Effector CD4-positive, alpha-beta T cell (primary cell): ENCODE data around the gene DENND2C.
A peak's percentile ranks its signal among the peaks of the same experiment; 100 is the strongest.
"Not testable (repeated sequence)": the region's sequence is repeated elsewhere in the genome, so short reads cannot be mapped to it uniquely, and the experiment has no call there.

Experiments used
- DNase-seq: peaks from one replicate; pipeline ENCODE4 v3.0.0-alpha.2; 2020

Gene DENND2C

GRCh38 chr1:114589122-114589521, 80.7 kb downstream of the DENND2C start:
- DNase-seq = no peak

DNA sequence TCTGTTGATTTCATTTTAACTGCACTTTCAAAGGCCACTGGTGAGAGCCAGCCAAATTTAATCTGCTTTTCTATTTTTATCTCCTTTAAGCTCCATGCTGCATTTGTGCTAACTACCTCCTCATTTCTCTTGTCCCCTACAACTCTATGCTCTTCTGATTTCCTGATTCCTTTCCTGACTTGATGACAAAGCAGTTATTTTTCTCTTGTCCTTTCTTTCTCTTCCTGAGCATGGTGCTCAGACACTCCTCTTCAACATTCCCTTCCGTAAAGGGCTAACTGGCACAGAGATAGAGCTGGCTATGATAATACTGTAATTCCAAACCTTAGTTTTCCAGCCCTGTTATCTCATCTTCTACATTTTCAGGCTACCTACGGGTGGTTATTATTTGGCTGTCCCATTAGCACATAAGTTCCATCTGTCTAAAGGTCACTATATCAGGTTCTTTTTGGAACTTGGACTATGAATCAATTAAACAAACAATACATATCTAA, 81.6 kb downstream of the DENND2C start:
- DNase-seq = no peak

DNA sequence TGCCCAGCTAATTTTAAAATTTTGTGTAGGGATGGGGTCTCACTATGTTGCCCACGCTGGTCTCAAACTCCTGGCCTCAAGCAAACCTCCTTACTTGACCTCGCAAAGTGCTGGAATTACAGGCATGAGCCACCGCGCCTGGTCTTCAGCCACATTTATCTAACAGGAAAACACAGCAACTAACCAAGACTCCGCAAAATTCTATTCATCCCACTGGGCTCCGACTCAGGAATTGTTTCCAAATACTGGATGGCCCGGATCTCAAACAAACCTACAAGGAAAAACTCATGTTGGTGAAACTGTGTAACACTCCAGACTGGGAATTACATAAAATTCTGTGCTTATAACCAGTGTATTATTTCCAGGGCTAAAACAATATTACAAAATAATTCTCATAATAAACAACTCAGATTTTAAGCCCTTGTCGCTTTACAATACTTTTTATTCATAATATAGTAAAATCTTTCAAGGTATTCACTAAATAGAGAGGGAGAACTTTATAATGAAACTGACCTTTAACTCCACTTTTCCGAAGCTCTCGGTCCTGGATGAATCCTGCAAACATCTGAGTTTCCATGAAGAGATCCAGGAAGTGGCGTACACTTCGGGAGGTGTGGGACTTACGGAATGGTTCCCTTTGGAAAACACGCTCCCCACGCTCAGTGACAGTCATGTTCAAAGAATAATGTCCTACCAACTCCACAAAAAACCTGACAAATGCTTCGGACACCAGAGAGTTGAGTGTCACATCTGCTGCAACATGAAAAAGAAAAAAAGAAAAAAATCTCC, 82.5 kb downstream of the DENND2C start:
- DNase-seq = no peak

- DNase-seq = no peak
These were observed 83.3 kb downstream of the DENND2C start for GRCh38 chr1:114586513-114587047.

DNA sequence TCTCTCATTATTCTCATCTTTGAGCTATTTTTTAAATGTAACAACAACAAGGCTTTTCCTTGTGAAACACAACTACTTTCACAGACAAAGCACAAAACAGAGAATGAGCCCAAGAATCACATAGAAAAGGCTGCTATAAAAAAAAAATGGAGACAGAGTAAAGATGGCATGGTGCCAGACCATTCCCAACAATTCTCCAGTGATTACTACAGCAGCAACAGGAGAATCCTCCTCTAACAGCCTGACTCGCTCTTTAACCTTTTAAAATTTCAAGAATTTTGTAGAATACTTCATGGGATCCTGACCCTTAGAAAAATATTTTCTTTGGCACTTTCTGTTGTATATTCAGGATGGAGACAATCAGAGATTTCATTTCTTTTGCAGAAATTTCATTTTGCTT, 84.6 kb downstream of the DENND2C start:
- DNase-seq = no peak

GRCh38 chr1:114581335-114582287, 88.2 kb downstream of the DENND2C start, which contains the start of gene BCAS2:
TSS of gene BCAS2 (minus strand) at chr1:114581615. CDS start at chr1:114581591, 24 bp downstream.
- DNase-seq = peak; percentile 91

DNA sequence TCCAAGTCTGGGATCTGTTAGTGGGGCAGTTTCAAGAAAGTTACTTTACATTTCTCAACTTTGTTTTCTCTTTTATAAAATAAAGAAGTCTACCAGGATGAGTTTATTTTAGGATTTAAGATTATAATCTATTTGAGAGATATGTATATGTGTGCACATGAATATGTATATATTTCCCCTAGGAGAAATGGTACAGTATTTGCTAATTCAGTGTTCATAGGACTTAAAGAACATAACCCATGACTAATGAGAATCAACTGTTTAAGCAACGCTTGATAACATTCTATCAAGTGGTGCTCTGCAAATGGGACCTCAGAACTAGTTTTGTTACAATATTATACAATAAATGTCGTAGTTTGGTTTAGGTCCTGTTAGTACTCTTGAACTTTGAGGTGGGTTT, 95.5 kb downstream of the DENND2C start:
- DNase-seq = no peak

- no peak for DNase-seq
These were observed 105.7 kb downstream of the DENND2C start for GRCh38 chr1:114564141-114564540.

DNA sequence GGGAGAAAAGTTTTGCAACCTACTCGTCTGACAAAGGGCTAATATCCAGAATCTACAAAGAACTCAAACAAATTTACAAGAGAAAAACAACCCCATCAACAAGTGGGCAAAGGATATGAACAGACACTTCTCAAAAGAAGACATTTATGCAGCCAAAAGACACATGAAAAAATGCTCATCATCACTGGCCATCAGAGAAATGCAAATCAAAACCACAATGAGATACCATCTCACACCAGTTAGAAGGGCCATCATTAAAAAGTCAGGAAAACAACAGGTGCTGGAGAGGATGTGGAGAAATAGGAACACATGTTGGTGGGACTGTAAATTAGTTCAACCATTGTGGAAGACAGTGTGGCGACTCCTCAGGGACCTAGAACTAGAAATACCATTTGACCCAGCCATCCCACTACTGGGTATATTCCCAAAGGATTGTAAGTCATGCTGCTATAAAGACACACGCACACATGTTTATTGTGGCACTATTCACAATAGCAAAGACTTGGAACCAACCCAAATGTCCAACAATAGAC, 106.8 kb downstream of the DENND2C start:
- DNase-seq = not testable (repeated sequence)

DNA sequence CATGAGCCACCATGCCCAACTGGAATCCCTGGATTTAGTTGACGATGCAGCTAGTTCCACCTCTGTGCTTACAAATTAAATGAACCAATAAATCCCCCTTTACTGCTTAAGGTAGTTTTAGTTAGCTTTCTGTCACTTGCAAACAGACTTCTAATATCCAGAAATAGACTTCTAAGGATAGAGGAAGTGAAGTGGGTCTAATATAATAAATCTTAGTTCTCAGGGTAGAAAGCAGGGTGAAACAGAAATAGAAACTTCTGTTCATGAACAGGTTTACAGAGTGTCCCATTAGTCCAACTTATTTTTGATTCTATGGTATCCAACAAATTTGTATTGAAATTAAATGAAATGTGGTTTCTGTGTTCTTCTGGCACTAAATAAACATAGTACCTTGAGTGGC, 108.5 kb downstream of the DENND2C start:
- DNase-seq = no peak

- no peak for DNase-seq
These were observed 110.5 kb downstream of the DENND2C start for GRCh38 chr1:114559356-114559755.

- DNase-seq = no peak
These were observed 111.3 kb downstream of the DENND2C start for GRCh38 chr1:114558544-114558943.

GRCh38 chr1:114554577-114554976, 115.3 kb downstream of the DENND2C start:
- no peak for DNase-seq

- no peak for DNase-seq
These were observed 117.7 kb downstream of the DENND2C start for GRCh38 chr1:114552106-114552639.

DNA sequence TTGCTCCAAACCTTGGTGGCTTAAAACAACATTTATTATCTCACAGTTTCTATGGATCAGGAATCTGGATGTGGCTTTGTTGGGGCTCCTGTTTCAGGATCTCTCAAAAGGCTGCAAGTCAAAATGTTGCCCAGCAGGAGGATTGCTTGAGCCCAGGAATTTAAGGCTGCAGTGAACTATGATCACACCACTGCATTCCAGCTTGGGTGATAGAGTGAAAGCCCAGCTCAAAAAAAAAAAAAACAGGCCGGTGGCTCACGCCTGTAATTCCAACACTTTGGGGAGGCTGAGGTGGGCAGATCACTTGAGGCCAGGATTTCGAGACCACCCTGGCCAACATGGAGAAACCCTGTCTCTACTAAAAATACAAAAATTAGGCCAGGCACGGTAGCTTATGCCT, 118.4 kb downstream of the DENND2C start:
- no peak for DNase-seq

- DNase-seq = no peak
These were observed 119.5 kb downstream of the DENND2C start for GRCh38 chr1:114550336-114550735.

DNA sequence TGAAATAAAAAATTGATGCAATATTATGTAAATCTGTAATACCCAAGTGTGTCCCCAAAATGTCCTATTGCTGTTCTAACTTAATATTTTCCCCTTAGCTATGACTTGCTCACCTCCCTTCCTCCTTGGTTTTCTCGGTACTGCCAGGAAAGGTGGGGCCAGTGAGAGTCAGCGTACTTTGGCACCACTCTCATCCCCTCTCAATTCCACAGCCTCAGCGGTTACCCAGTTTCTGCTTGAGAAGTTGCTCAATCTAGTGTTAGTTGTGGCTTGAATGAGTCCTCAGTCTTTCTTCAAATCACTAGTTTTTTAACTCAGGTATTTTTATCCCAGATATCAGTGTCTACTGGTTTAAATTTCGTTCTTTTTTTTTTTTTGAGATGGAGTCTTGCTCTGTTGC, 120.7 kb downstream of the DENND2C start:
- no peak for DNase-seq

GRCh38 chr1:114547076-114547475, 122.8 kb downstream of the DENND2C start:
- no peak for DNase-seq

- no peak for DNase-seq
These were observed 124.1 kb downstream of the DENND2C start for GRCh38 chr1:114545796-114546195.

DNA sequence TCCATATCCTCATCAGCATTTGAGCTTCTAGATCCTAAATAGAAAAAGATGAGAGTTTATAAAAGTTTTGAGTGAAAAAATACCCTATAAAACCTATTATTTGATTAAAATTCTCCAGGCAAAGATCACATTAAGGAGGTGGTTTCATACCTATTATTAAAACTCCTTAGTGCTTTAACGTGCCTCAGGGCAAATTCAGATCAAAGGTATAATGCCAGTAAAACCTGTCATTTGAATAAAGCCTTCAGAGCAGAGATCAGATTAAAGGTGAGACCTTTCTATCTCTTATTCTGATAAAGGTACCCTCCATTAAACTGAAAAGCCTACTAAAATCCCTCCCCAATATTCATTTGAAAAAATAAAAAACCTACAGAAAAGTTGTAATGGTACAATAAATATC, 124.5 kb downstream of the DENND2C start:
- DNase-seq = no peak

- DNase-seq = no peak
These were observed 129.0 kb downstream of the DENND2C start for GRCh38 chr1:114540821-114541220.

GRCh38 chr1:114540272-114540671, 129.6 kb downstream of the DENND2C start:
- DNase-seq = no peak

DNA sequence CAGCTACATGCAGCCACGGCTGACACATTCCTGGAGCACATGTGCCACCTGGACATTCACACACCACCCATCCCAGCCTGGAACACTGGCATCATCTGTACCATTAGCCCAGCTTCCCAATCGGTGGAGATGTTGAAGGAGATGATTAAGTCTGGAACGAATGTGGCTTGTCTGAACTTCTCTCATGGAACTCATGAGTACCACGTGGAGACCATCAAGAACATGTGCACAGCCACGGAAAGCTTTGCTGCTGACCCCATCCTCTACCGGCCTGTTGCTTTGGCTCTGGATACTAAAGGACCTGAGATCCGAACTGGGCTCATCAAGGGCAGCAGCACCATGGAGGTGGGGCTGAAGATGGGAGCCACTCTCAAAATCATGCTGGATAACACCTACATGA, 133.8 kb downstream of the DENND2C start:
- DNase-seq = no peak
